ENCODE measurements around the gene PPM1M.
A peak's percentile ranks its signal among the peaks of the same experiment; 100 is the strongest.

Gene PPM1M

GRCh38 chr3:52240059-52240885, 5.3 kb upstream of the PPM1M start:
- Histone ChIP-seq H3K9me3 (replicated peaks in 1 of 11) (peaks cover 0 to 5% (median 0%) of the 10 kb centered on the region in 11 experiments; a peak in 2 of 22 replicates), H3K27ac (peak overlapping the region; percentile 65 to 97 (median 93); a peak in 21 of 22 replicates), H3K9ac (peak overlapping the region; percentile 85 to 97 (median 92); a peak in 21 of 22 replicates), H3K4me1 (peaks cover 83 to 89% (median 84%) of the 10 kb centered on the region in 10 experiments), H3K4me3 (peak overlapping the region; percentile 78 to 95 (median 88)), H3K36me3 (peaks cover 0 to 12% (median 5%) of the 10 kb centered on the region in 11 experiments; a peak in 13 of 22 replicates), H3K27me3 (no peaks in the 10 kb centered on the region), H3K4me2 (peak overlapping the region; percentile 93 to 99 (median 98)), H4K20me1 (peaks cover 17 to 34% (median 29%) of the 10 kb centered on the region in 11 experiments; a peak in 18 of 22 replicates)
- no peak for TF ChIP-seq Cebpa-rat (IDR thresholded peaks at IDR 0.05)

GRCh38 chr3:52240886-52241370, 4.6 kb upstream of the PPM1M start:
- Histone ChIP-seq H4K20me1 (peaks cover 10 to 27% (median 24%) of the 10 kb centered on the region in 11 experiments; a peak in 17 of 22 replicates), H3K9me3 (replicated peaks in 1 of 11) (peaks cover 0 to 5% (median 0%) of the 10 kb centered on the region in 11 experiments; a peak in 2 of 22 replicates), H3K4me2 (peak overlapping the region; percentile 93 to 99 (median 98)), H3K4me3 (0 out of 20 replicates have a peak overlapping the region, but pooled peaks of 1 of the 10 experiments have one; percentile 94), H3K9ac (peak overlapping the region in 6 of 11 experiments; percentile 37 to 97 (median 94); a peak in 10 of 22 replicates), H3K36me3 (peaks cover 0 to 6% (median 0%) of the 10 kb centered on the region in 11 experiments; a peak in 5 of 22 replicates), H3K4me1 (peaks cover 81 to 89% (median 84%) of the 10 kb centered on the region in 10 experiments), H3K27ac (peak overlapping the region in 10 of 11 experiments; percentile 86 to 97 (median 94); a peak in 20 of 22 replicates), H3K27me3 (no peaks in the 10 kb centered on the region)
- no peak for TF ChIP-seq Cebpa-rat (IDR thresholded peaks at IDR 0.05)

GRCh38 chr3:52242039-52242438, 3.5 kb upstream of the PPM1M start:
- Histone ChIP-seq H3K36me3 (peaks cover 0 to under 1% (median 0%) of the 10 kb centered on the region in 11 experiments; a peak in 1 of 22 replicates), H4K20me1 (peaks cover under 1 to 16% (median 14%) of the 10 kb centered on the region in 11 experiments; a peak in 16 of 22 replicates), H3K4me2 (peak overlapping the region; percentile 21 to 99 (median 98); a peak in 12 of 22 replicates), H3K4me1 (peaks cover 80 to 89% (median 85%) of the 10 kb centered on the region in 10 experiments), H3K9me3 (replicated peaks in 1 of 11) (peaks cover 0 to 5% (median 0%) of the 10 kb centered on the region in 11 experiments; a peak in 2 of 22 replicates), H3K27me3 (no peaks in the 10 kb centered on the region), H3K4me3 (no peak overlapping the region), H3K9ac (peak overlapping the region in 2 of 11 experiments; percentile 24 to 92; a peak in 2 of 22 replicates), H3K27ac (peak overlapping the region in 7 of 11 experiments; percentile 21 to 97 (median 93); a peak in 10 of 22 replicates)
- TF ChIP-seq Cebpa-rat (IDR thresholded peaks at IDR 0.05), result no peak

GRCh38 chr3:52243791-52244628, 1.5 kb upstream of the PPM1M start:
- Histone ChIP-seq H3K27me3 (no peaks in the 10 kb centered on the region), H3K9ac (peak overlapping the region; percentile 72 to 83 (median 80)), H4K20me1 (peaks cover 0 to 13% (median 0%) of the 10 kb centered on the region in 11 experiments; a peak in 6 of 22 replicates), H3K4me1 (peaks cover 69 to 96% (median 84%) of the 10 kb centered on the region in 10 experiments), H3K27ac (peak overlapping the region; percentile 80 to 92 (median 86)), H3K36me3 (peaks cover 2 to 13% (median 12%) of the 10 kb centered on the region in 11 experiments; a peak in 20 of 22 replicates), H3K9me3 (replicated peaks in 1 of 11) (peaks cover 0 to 5% (median 0%) of the 10 kb centered on the region in 11 experiments; a peak in 2 of 22 replicates), H3K4me2 (peak overlapping the region; percentile 87 to 99 (median 95)), H3K4me3 (peak overlapping the region in 7 of 10 experiments; percentile 3 to 59 (median 16); a peak in 9 of 20 replicates)
- TF ChIP-seq Cebpa-rat (IDR thresholded peaks at IDR 0.05), result peak; percentile 17 to 92 (median 74); a peak in 14 of 22 replicates

- Histone ChIP-seq H3K4me3 (peak overlapping the region; percentile 47 to 69 (median 59)), H3K4me2 (peak overlapping the region; percentile 87 to 99 (median 95)), H3K36me3 (peaks cover 23 to 36% (median 34%) of the 10 kb centered on the region in 11 experiments; a peak in 21 of 22 replicates), H3K9ac (peak overlapping the region; percentile 72 to 89 (median 80)), H3K27me3 (no peaks in the 10 kb centered on the region), H3K27ac (peak overlapping the region; percentile 80 to 92 (median 86)), H4K20me1 (peaks cover 0 to 25% (median 10%) of the 10 kb centered on the region in 11 experiments; a peak in 9 of 22 replicates), H3K4me1 (peaks cover 61 to 100% (median 81%) of the 10 kb centered on the region in 10 experiments), H3K9me3 (replicated peaks in 1 of 11) (peaks cover 0 to 5% (median 0%) of the 10 kb centered on the region in 11 experiments; a peak in 2 of 22 replicates)
- no peak for TF ChIP-seq Cebpa-rat (IDR thresholded peaks at IDR 0.05)
These were observed 683 bp downstream of the PPM1M start for GRCh38 chr3:52246264-52246620.

GRCh38 chr3:52246728-52247408, 1.3 kb downstream of the PPM1M start:
- Histone ChIP-seq H3K4me3 (peak overlapping the region in 8 of 10 experiments; percentile 54 to 69 (median 60); a peak in 15 of 20 replicates), H3K4me2 (peak overlapping the region; percentile 87 to 99 (median 95)), H3K4me1 (peaks cover 58 to 100% (median 81%) of the 10 kb centered on the region in 10 experiments), H3K27ac (peak overlapping the region; percentile 80 to 92 (median 86); a peak in 21 of 22 replicates), H4K20me1 (peaks cover 0 to 25% (median 10%) of the 10 kb centered on the region in 11 experiments; a peak in 9 of 22 replicates), H3K36me3 (peaks cover 29 to 42% (median 40%) of the 10 kb centered on the region in 11 experiments; a peak in 21 of 22 replicates), H3K9me3 (replicated peaks in 1 of 11) (peaks cover 0 to 5% (median 0%) of the 10 kb centered on the region in 11 experiments; a peak in 2 of 22 replicates), H3K27me3 (no peaks in the 10 kb centered on the region), H3K9ac (peak overlapping the region; percentile 72 to 89 (median 80); a peak in 21 of 22 replicates)
- no peak for TF ChIP-seq Cebpa-rat (IDR thresholded peaks at IDR 0.05)

All from BLaER1 treated with 17β-estradiol and CSF1 and Interleukin-3, amounts not matched to agents 10 nM and 100 nM (cell line).